ENCODE measurements around the gene TMEM86A.

DNA sequence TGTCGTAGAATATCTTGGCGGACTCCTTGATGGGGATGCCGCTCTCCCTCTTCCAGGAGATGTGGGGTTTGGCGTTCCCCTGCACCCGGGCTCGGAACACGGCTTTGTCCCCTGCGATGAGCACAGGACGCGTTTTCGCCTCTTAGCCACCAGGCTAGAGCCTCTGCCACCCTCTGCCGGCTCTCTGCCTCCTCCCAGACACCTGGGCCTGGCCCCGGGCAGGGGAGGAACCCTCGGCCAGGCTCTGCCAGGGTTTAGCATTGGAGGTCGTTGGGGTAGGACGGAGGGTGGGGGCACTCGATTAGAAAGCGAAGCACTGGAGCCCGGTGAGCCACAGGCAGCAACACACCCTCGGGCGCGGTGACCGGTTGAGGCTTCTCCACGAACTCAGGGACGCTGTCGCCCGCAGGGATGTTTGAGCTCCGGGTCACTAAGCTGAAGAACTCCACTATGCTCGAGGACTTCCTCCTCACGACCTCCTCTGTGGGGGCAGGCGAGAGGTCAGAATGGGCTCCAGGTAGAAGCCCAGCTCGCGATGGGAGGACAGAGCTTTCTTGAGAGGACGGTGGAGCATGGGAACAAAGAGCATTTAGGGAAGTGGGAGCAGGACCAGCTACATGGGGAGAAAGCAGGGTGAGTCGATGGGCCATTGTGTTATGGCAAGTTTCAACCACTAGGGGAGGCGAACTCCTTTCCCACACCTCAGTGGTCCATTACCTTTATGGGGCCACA is 23.1 kb downstream of the TMEM86A start:
- TF ChIP-seq ZNF384 (IDR thresholded peaks at IDR 0.05) (no peak), FOXK2 (IDR thresholded peaks at IDR 0.05) (no peak), SP1 (IDR thresholded peaks at IDR 0.05) (no peak), NFRKB (IDR thresholded peaks at IDR 0.05) (no peak), FOXA1 (IDR thresholded peaks at IDR 0.05) (no peak)
- TF ChIP-seq, protein P1, sequence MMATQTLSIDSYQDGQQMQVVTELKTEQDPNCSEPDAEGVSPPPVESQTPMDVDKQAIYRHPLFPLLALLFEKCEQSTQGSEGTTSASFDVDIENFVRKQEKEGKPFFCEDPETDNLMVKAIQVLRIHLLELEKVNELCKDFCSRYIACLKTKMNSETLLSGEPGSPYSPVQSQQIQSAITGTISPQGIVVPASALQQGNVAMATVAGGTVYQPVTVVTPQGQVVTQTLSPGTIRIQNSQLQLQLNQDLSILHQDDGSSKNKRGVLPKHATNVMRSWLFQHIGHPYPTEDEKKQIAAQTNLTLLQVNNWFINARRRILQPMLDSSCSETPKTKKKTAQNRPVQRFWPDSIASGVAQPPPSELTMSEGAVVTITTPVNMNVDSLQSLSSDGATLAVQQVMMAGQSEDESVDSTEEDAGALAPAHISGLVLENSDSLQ (IDR thresholded peaks at IDR 0.05), result no peak

Data from HEK293T (cell line).